Central memory CD8-positive, alpha-beta T cell (primary cell): ENCODE data around the gene BICC1.

ENCODE experiments used
- ATAC-seq: fragments of 150-1000 bp; cut with Tn5 transposase; replicated peaks from 2 replicates; pipeline ENCODE4 v1.10.0; 2022; ENCODE audit warnings: mild to moderate bottlenecking, moderate FRiP score, moderate number of reproducible peaks; ENCODE audit not compliant: poor library complexity, severe bottlenecking; ENCODE audit errors: extremely low read depth
- DNase-seq, 2 donors: peaks; one replicate each; pipeline ENCODE4 v3.0.0; 2021; ENCODE audit warnings: low spot score in 2 of 2
- H3K27ac Mint-ChIP-seq: one replicate; pipeline ENCODE4 v1.8.0; 2022; ENCODE audit warnings: low read depth, mild to moderate bottlenecking, moderate library complexity, mixed read lengths
- H3K27me3 Mint-ChIP-seq: one replicate; pipeline ENCODE4 v1.8.0; 2022; ENCODE audit warnings: mixed read lengths
- H3K36me3 Mint-ChIP-seq: one replicate; pipeline ENCODE4 v1.8.0; 2022; ENCODE audit warnings: mild to moderate bottlenecking, moderate library complexity, mixed read lengths; ENCODE audit not compliant: insufficient read depth
- H3K4me1 Mint-ChIP-seq: one replicate; pipeline ENCODE4 v1.8.0; 2022; ENCODE audit warnings: mixed read lengths
- H3K4me3 Mint-ChIP-seq: one replicate; pipeline ENCODE4 v1.8.0; 2022; ENCODE audit warnings: mild to moderate bottlenecking, moderate library complexity, mixed read lengths
- H3K9me3 Mint-ChIP-seq: one replicate; pipeline ENCODE4 v1.8.0; 2022; ENCODE audit warnings: mixed read lengths

BICC1 gene

DNA sequence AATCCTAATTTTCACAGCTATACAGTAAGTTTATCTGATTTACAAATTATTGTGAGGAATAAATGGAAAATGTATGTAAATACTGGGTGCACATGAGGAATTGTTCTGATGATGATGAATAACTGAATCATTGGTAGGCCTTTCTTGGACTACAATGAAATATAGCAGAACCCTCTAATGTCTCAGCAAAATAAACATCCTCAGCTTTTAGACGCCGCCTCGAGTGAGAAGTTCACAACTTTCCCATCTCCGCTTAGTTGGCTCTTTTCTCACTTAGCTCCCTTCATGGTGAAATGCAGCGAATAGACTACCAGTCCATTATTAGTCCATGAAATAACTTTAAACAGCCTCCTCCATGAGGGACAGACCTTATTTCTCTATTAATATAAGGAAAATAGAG is 182.3 kb downstream of the BICC1 start:
- Mint-ChIP-seq H3K4me1 (no peaks in the 10 kb centered on the region), H3K27ac (no peak overlapping the region), H3K36me3 (no peaks in the 10 kb centered on the region), H3K4me3 (no peak overlapping the region), H3K27me3 (no peaks in the 10 kb centered on the region), H3K9me3 (peaks cover 12% of the 10 kb centered on the region)
- no peak for ATAC-seq
- no peak for DNase-seq

DNA sequence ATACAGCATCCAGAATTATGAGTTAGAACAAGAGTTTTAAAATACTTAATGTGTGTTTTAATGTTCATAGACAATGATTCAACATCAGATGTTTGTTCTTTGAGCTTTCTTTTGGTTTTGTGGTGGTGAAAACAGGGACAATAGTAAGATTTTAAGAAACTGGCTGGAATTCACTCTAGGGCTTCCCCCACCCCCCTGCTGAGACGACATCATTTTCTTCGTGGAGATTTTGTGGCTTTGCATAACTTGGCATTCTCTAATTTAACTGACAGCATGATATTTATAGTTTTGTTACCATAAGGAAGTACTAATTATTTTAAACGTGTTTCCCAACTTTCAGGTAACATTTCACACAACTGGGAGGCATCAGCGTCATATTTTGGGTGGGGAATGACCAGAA is 184.1 kb downstream of the BICC1 start:
- Mint-ChIP-seq H3K9me3 (peaks cover 11% of the 10 kb centered on the region), H3K36me3 (no peaks in the 10 kb centered on the region), H3K4me1 (no peaks in the 10 kb centered on the region), H3K4me3 (no peak overlapping the region), H3K27me3 (no peaks in the 10 kb centered on the region), H3K27ac (no peak overlapping the region)
- no peak for DNase-seq
- no peak for ATAC-seq

DNA sequence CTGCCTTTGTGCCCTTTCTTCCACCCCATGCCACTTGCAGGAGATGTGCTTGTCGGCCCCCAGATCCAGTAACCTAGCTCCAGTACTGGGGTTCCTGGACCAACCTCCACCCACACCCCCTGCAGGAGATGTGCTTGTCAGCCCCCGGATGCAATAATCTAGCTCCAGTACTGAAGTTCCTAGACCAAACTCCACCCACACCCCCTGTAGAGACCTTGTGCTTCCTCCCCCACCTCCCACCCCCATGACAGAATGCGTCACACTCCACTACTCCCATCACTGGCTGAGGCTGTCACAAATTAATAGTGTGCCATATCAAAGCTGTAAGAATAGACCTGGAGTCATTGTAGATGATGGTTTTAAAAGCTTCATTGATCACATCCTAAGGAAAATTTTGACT is 185.0 kb downstream of the BICC1 start:
- H3K27ac Mint-ChIP-seq, result no peak overlapping the region
- no peak for DNase-seq
- no peaks in the 10 kb centered on the region for H3K27me3 Mint-ChIP-seq
- no peaks in the 10 kb centered on the region for H3K4me1 Mint-ChIP-seq
- H3K4me3 Mint-ChIP-seq, result no peak overlapping the region
- peaks cover 7% of the 10 kb centered on the region for H3K9me3 Mint-ChIP-seq
- ATAC-seq, result no peak
- no peaks in the 10 kb centered on the region for H3K36me3 Mint-ChIP-seq

DNA sequence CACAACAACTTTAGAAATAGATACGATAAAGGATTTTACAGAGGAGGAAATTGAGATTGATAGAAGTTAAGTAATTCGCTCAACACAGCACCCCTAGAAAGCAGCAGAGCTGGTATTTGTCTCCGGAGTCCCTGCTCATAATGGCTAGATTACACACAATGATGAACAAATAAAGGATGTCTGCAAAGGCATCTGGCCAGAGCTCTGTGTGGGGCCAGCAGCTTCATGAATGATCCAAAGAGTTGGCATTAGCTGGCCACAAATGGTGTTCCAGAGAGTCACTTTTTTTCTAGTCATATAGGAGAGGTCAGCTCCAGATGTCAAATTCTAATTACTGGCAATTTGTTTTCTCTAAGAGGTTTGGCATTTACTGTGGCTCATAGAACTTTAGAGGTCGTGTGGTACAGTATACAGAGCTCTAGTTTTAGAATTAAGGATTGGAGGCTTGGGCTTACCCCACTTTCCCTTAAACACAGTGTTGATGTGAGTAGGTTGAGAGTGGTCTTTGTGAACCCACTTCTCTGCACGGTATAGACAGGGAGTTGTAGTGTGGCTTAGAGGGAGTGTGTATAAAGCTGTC is 186.2 kb downstream of the BICC1 start:
- Mint-ChIP-seq H3K4me3 (no peak overlapping the region), H3K36me3 (no peaks in the 10 kb centered on the region), H3K9me3 (peaks cover 4% of the 10 kb centered on the region), H3K27me3 (no peaks in the 10 kb centered on the region), H3K4me1 (no peaks in the 10 kb centered on the region), H3K27ac (no peak overlapping the region)
- DNase-seq (no peak), ATAC-seq (no peak)

DNA sequence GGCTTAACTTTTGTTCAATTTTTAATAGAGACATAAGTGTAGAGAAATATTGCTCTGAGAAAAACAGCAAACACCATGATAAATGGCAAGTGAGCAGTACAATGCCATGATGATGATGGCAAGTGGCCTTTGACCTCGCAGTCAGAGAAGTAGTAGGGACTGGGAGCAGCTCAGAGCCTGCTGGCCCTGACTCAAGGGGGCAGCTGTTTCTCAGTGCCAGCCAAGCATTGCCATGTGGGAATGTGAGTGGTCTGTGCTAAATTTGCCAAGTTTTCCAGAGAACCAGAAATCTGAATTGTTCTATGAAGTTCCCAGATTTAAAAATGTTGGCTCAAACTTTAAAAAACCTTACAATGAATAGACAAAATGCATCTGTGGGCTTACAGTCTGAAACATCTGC is 187.9 kb downstream of the BICC1 start:
- no peaks in the 10 kb centered on the region for H3K9me3 Mint-ChIP-seq
- no peak for DNase-seq
- no peaks in the 10 kb centered on the region for H3K36me3 Mint-ChIP-seq
- no peak overlapping the region for H3K4me3 Mint-ChIP-seq
- H3K27ac Mint-ChIP-seq, result no peak overlapping the region
- no peak for ATAC-seq
- no peaks in the 10 kb centered on the region for H3K4me1 Mint-ChIP-seq
- H3K27me3 Mint-ChIP-seq, result no peaks in the 10 kb centered on the region

DNA sequence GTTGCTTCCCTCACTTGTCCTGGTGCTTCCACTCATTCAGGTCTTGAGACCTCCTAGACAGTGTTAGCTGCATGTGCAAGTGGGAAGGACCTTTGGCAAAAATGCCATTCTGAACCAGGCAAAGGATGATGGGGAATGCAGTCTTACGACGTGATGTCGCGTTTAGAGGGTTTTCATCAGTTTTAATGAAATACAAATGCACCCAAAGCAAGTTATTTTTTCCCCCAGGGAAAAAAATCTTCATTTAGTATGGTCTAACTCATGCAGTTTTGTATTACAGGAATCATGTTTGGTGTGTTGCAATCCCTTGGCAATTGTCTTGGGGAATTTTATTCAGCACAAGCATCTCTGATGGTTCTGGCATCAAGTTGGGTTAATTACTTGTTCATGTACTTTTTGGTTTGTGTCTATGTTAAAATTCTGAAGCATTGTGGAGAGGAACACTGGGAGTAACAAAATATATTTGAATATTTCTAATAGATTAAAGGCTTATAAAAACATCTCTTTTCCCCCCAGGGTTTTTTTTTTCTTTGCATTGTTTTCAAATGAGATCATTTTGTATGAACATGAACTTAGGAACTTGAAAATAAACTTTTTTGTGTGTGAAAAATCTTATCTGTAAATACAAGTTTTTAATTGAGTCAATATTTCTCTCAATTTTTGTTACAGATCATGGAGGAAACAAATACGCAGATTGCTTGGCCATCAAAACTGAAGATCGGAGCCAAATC is 188.9 kb downstream of the BICC1 start:
- ATAC-seq (no peak), DNase-seq (no peak)
- Mint-ChIP-seq H3K9me3 (peaks cover 3% of the 10 kb centered on the region), H3K27ac (no peak overlapping the region), H3K4me1 (no peaks in the 10 kb centered on the region), H3K4me3 (no peak overlapping the region), H3K27me3 (no peaks in the 10 kb centered on the region), H3K36me3 (no peaks in the 10 kb centered on the region)

DNA sequence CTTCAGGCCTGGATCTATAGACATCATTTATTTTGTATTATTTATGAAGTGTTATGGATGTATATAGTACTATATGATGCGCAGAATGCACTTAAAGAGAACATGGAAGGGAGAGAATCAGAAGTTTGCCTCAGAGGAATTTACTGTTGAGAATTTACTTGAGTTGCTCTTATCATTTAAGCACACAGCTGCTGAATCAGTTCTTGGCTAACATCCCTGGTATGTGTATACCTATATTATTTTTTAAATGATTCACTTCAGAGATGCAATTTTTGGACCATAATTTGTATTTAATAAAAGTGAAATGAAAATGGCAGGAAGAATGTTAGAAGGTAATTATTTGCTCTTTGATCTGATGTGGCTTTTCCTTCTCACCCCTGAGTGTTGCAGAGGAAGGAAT is 191.6 kb downstream of the BICC1 start:
- Mint-ChIP-seq H3K4me1 (no peaks in the 10 kb centered on the region), H3K9me3 (peaks cover 11% of the 10 kb centered on the region), H3K36me3 (no peaks in the 10 kb centered on the region), H3K27ac (no peak overlapping the region), H3K4me3 (no peak overlapping the region), H3K27me3 (no peaks in the 10 kb centered on the region)
- DNase-seq, result no peak
- ATAC-seq, result no peak

DNA sequence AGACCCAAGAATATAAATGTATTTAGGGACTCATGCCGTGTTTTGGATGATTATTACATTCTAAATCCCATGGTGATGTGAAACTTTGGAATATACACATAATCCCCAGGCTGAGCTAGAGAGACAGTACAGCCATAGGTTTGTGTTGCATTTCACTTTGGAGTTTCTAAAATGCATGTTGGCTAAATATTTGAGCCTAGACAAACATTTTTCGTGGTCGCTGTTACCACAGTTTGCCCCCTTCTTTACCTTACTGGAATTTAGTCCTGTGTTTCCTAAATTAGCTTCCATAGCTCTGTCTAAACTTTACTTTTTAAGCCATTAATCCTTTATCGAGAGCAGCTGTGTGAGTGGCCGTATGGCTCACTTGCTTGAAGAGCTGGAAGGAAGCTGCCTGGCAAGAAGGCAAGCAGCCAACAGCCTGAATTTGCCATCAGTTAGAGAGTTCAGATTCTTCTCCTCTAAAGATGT is 192.0 kb downstream of the BICC1 start:
- no peaks in the 10 kb centered on the region for H3K27me3 Mint-ChIP-seq
- no peaks in the 10 kb centered on the region for H3K36me3 Mint-ChIP-seq
- H3K4me1 Mint-ChIP-seq, result no peaks in the 10 kb centered on the region
- H3K27ac Mint-ChIP-seq, result no peak overlapping the region
- DNase-seq, result no peak
- peaks cover 12% of the 10 kb centered on the region for H3K9me3 Mint-ChIP-seq
- H3K4me3 Mint-ChIP-seq, result no peak overlapping the region
- ATAC-seq, result no peak

DNA sequence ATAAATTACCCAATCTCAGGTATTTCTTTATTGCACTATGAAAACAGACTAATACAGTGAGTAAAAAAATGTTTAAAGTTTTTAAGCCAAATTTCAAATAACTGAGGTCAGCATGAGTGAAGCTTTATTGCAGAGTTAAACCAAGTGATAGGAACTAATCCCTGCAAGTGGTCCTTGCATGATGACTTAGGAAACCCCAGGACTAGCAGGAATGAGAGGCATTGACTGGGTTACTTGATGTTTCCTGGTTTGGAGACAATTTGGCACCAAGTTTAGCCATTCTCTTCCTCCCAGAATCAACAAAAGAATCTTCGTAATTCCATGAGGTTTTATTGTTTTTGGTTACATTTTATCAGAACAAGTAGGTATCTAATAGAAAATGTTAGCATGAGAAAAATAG is 194.2 kb downstream of the BICC1 start:
- H3K4me3 Mint-ChIP-seq, result no peak overlapping the region
- DNase-seq (no peak), ATAC-seq (no peak)
- H3K36me3 Mint-ChIP-seq, result no peaks in the 10 kb centered on the region
- H3K9me3 Mint-ChIP-seq, result peaks cover 12% of the 10 kb centered on the region
- no peaks in the 10 kb centered on the region for H3K27me3 Mint-ChIP-seq
- H3K27ac Mint-ChIP-seq, result no peak overlapping the region
- no peaks in the 10 kb centered on the region for H3K4me1 Mint-ChIP-seq

DNA sequence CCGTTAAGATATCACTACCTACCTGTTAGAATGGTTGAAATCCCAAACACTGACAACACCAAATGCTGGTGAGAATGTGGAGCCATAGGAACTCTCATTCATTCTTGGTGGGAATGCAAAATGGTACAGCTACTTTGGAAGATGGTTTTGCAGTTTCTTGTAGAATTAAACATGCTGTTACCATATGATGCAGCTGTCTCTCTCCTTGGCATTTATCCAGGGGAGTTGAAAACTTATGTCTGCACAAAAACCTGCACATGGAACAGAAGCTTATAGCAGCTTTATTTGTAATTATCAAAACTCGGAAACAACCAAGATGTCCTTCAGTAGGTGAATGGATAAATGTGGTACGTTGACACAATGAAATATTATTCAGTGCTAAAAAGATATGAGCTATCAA is 199.5 kb downstream of the BICC1 start:
- no peak overlapping the region for H3K27ac Mint-ChIP-seq
- H3K9me3 Mint-ChIP-seq, result peaks cover 6% of the 10 kb centered on the region
- no peak for DNase-seq
- H3K4me1 Mint-ChIP-seq, result no peaks in the 10 kb centered on the region
- no peak for ATAC-seq
- H3K36me3 Mint-ChIP-seq, result no peaks in the 10 kb centered on the region
- no peak overlapping the region for H3K4me3 Mint-ChIP-seq
- H3K27me3 Mint-ChIP-seq, result no peaks in the 10 kb centered on the region

DNA sequence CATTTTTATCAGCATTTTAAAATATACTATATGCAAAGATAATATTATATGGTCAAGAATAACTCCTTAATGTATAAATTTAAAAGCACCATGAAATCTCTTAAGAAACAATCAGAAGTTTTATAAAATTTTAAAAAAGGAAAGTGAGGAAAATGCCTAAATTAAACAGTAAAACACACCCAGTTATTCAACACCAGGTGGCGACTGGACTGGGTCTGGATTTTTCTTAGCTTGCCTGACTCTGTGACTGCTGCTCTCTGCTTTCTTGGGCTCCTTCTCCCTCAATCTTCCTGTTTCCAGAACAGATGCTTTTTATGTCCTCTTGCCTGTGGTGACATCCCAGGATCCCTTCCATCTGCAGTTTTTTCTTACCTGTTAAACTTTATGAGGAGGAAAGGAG is 200.3 kb downstream of the BICC1 start:
- no peaks in the 10 kb centered on the region for H3K36me3 Mint-ChIP-seq
- ATAC-seq (no peak), DNase-seq (no peak)
- H3K4me1 Mint-ChIP-seq, result no peaks in the 10 kb centered on the region
- H3K27ac Mint-ChIP-seq, result no peak overlapping the region
- peaks cover 4% of the 10 kb centered on the region for H3K9me3 Mint-ChIP-seq
- no peak overlapping the region for H3K4me3 Mint-ChIP-seq
- no peaks in the 10 kb centered on the region for H3K27me3 Mint-ChIP-seq

DNA sequence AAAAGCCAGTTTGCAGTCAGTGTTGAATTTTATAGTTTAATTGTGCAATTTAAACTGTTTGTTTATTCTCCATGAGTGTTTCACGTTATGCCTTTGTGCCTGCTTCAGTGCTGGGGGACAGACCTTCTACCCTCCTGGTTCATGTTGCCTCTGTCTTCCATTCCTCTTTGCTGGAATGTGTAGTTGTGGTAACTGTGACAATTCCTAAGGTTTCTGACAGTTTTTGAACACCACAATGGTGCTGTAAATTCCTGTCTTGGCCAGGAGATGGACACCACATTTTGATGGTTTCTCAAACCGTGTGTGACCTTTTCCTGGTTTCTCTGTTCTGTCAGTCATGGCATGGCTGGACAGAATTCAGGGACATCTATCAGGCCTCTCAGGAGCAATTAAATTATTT is 201.7 kb downstream of the BICC1 start:
- Mint-ChIP-seq H3K27ac (no peak overlapping the region), H3K36me3 (no peaks in the 10 kb centered on the region)

DNA sequence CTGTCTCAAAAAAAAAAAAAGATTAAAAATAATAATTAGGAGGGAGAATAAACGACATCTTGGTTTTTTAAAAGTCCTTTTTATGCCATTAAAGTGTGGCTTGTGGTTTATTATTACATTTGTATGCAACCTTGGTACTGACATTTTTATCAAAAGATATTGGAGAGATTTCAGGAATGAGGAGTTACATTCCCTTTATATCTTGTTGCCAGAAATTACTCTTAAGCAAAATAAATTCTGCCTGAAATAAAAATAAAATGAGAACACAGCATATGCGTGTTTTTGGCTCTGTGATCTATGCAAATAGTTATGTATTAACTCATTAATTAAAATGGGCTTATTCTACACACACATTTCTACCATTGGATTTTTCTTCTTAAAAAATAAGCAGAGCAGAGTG is 202.4 kb downstream of the BICC1 start:
- Mint-ChIP-seq H3K27ac (no peak overlapping the region), H3K4me3 (no peak overlapping the region), H3K9me3 (no peaks in the 10 kb centered on the region), H3K4me1 (no peaks in the 10 kb centered on the region), H3K36me3 (no peaks in the 10 kb centered on the region), H3K27me3 (no peaks in the 10 kb centered on the region)
- no peak for ATAC-seq
- DNase-seq, result no peak

More for the DNA sequence above, 201.7 kb downstream of the BICC1 start:
- no peak overlapping the region for H3K4me3 Mint-ChIP-seq
- H3K27me3 Mint-ChIP-seq, result no peaks in the 10 kb centered on the region
- no peaks in the 10 kb centered on the region for H3K9me3 Mint-ChIP-seq
- ATAC-seq, result no peak
- H3K4me1 Mint-ChIP-seq, result no peaks in the 10 kb centered on the region
- no peak for DNase-seq
